OCI-LY1 (cell line): ENCODE measurements around the gene EML4.

Source experiments
- CTCF ChIP-seq: fragments of 200-600 bp; sonication (generic), shearing (Covaris generic); IDR thresholded peaks from 2 replicates; pipeline ENCODE4 v1.5.1; 2017; ENCODE audit warnings: mild to moderate bottlenecking, antibody characterized with exemption, low read length, moderate library complexity, mixed read lengths
- EZH2 ChIP-seq: fragments of 200-600 bp; sonication (generic), shearing (Covaris generic); IDR thresholded peaks from 2 replicates; pipeline ENCODE4 v1.8.0; 2017; ENCODE audit warnings: borderline replicate concordance, mixed run types, mild to moderate bottlenecking, antibody characterized with exemption, low read length, moderate library complexity, mixed read lengths

GRCh38 chr2:42266236-42266635, 97.1 kb downstream of the EML4 start:
- no peak for TF ChIP-seq CTCF
- no peak for TF ChIP-seq EZH2
